Endothelial cell of hepatic sinusoid (primary cell): Measurements from ENCODE around the gene SRXN1.

Experiments
- in situ Hi-C: cut with HindIII; loops from 2 replicates; pipeline ENCODE4 v1.10.0; 2017; ENCODE audit warnings: low sequenced_read_pairs

Gene SRXN1

GRCh38 chr20:675453-676314, 22.7 kb upstream of the SRXN1 start, which contains the start of gene SCRT2:
SCRT2 (minus strand) TSS chr20:675802; CDS start chr20:675601, 201 bp downstream.
- in situ Hi-C loops = no loop called here

- in situ Hi-C loops = no loop called here
Measured at GRCh38 chr20:675033-675452, 22.0 kb upstream of the SRXN1 start.

- in situ Hi-C loops = no loop called here
Measured at GRCh38 chr20:673603-674001, 20.6 kb upstream of the SRXN1 start.

- in situ Hi-C loops = no loop called here
Measured at GRCh38 chr20:672963-673602, 20.1 kb upstream of the SRXN1 start.

GRCh38 chr20:671252-672030, 18.4 kb upstream of the SRXN1 start:
- in situ Hi-C loops = no loop called here

- in situ Hi-C loops = no loop called here
Measured at GRCh38 chr20:669573-669972, 16.6 kb upstream of the SRXN1 start.

GRCh38 chr20:668638-669037, 15.6 kb upstream of the SRXN1 start:
- in situ Hi-C loops = no loop called here

- in situ Hi-C loops = no loop called here
Measured at GRCh38 chr20:668050-668449, 15.1 kb upstream of the SRXN1 start.

- in situ Hi-C loops = no loop called here
Measured at GRCh38 chr20:667351-668034, 14.5 kb upstream of the SRXN1 start.

- in situ Hi-C loops = no loop called here
Measured at GRCh38 chr20:666877-667276, 13.9 kb upstream of the SRXN1 start.

GRCh38 chr20:665276-665675, 12.3 kb upstream of the SRXN1 start:
- in situ Hi-C loops = no loop called here

GRCh38 chr20:664576-664975, 11.6 kb upstream of the SRXN1 start:
- in situ Hi-C loops = no loop called here

- in situ Hi-C loops = no loop called here
Measured at GRCh38 chr20:664151-664550, 11.2 kb upstream of the SRXN1 start.

GRCh38 chr20:663315-664090, 10.5 kb upstream of the SRXN1 start:
- in situ Hi-C loops = no loop called here

- in situ Hi-C loops = no loop called here
Measured at GRCh38 chr20:662277-663192, 9.5 kb upstream of the SRXN1 start.

- in situ Hi-C loops = no loop called here
Measured at GRCh38 chr20:661474-662270, 8.7 kb upstream of the SRXN1 start.

GRCh38 chr20:658731-659291, 5.8 kb upstream of the SRXN1 start:
- in situ Hi-C loops = no loop called here

GRCh38 chr20:658202-658601, 5.2 kb upstream of the SRXN1 start:
- in situ Hi-C loops = no loop called here
